ENCODE measurements around the gene PANK3.
"Not testable (repeated sequence)": the region's sequence is repeated elsewhere in the genome, so short reads cannot be mapped to it uniquely, and the experiment has no call there.

The PANK3 gene

GRCh38 chr5:168549554-168549953 lies 29.6 kb downstream of the PANK3 start:
- DNase-seq, result no peak

- no peak for DNase-seq
Observed at GRCh38 chr5:168537176-168537575, 42.0 kb downstream of the PANK3 start.

- not testable (repeated sequence) for DNase-seq
Observed at GRCh38 chr5:168534351-168534750, 44.8 kb downstream of the PANK3 start.

- DNase-seq, result no peak
Observed at GRCh38 chr5:168531987-168532864, 46.9 kb downstream of the PANK3 start.

- no peak for DNase-seq
Observed at GRCh38 chr5:168531191-168531590, 48.0 kb downstream of the PANK3 start.

GRCh38 chr5:168530621-168531150 lies 48.5 kb downstream of the PANK3 start:
- DNase-seq, result no peak

- peak; percentile 4 for DNase-seq
Observed at GRCh38 chr5:168529374-168530234, 49.6 kb downstream of the PANK3 start.

- peak; percentile 29 for DNase-seq
Observed at GRCh38 chr5:168528521-168529373, 50.4 kb downstream of the PANK3 start, which contains the start of gene FBLL1. FBLL1 (plus strand) TSS chr5:168529305; CDS start chr5:168529505, 200 bp downstream.

- DNase-seq, result no peak
Observed at GRCh38 chr5:168527756-168528295, 51.3 kb downstream of the PANK3 start.

- DNase-seq, result no peak
Observed at GRCh38 chr5:168525856-168526255, 53.3 kb downstream of the PANK3 start.

- no peak for DNase-seq
Observed at GRCh38 chr5:168513861-168514428, 65.2 kb downstream of the PANK3 start.

GRCh38 chr5:168502563-168503237 lies 76.5 kb downstream of the PANK3 start:
- no peak for DNase-seq

Measured in stimulated activated CD4-positive, alpha-beta T cell treated with anti-CD3 and anti-CD28 coated beads, Interleukin-4, amount 100 ng/mL, for 1 hour (primary cell).